IMR-90 (cell line): Measurements from ENCODE around the gene RRP36. TPM values are rescaled to one million over a fixed set of nuclear protein-coding genes. Genes with fewer than 3 reads are reported as not detected.

Experiments used
- ATAC-seq: fragments of 200-7000 bp; cut with Tn5 transposase; 2 replicates; pipeline ENCODE4 v1.9.1; 2020; ENCODE audit warnings: low read depth, mild to moderate bottlenecking, moderate library complexity
- BruUV-seq: library from RNA; stranded (reverse); fragments of 400-500 nt; replicated peaks from 2 replicates; lab custom pipeline; 2021; lab: Mats Ljungman, UMichigan
- CTCF ChIA-PET: fragments of 300-600 bp; formaldehyde crosslinking; extraction: SDS; loops from one replicate; lab custom pipeline; 2021; ENCODE audit warnings: antibody characterized with exemption; lab: Yijun Ruan, JAX
- POLR2A ChIA-PET: fragments of 300-600 bp; sonication (Branson Sonifier 250); formaldehyde crosslinking; loops from one replicate; lab custom pipeline; 2022; ENCODE audit warnings: antibody characterized with exemption; ENCODE audit not compliant: unreplicated experiment; lab: Charles Lee
- DNase-seq: peaks from one replicate; pipeline ENCODE4 v3.0.0; 2013
- H2AFZ ChIP-seq: replicated peaks from 2 replicates; pipeline ENCODE3; 2013; ENCODE audit warnings: low read length, mild to moderate bottlenecking; ENCODE audit not compliant: poor library complexity
- H2AK5ac ChIP-seq: 2 replicates; pipeline ENCODE4 v1.6.1; 2013; ENCODE audit warnings: low read depth, low read length, inconsistent platforms
- H2AK9ac ChIP-seq: replicated peaks from 2 replicates; pipeline ENCODE3; 2013; ENCODE audit warnings: mild to moderate bottlenecking, low read depth, low read length, moderate library complexity; ENCODE audit not compliant: poor library complexity
- H2BK120ac ChIP-seq: 2 replicates; pipeline ENCODE4 v1.6.1; 2013; ENCODE audit warnings: low read depth, low read length, inconsistent platforms
- H2BK15ac ChIP-seq: 3 replicates; pipeline ENCODE4 v1.6.1; 2013; ENCODE audit warnings: low read depth, low read length, inconsistent platforms
- H2BK20ac ChIP-seq: 2 replicates; pipeline ENCODE4 v1.6.1; 2013; ENCODE audit warnings: low read depth, mild to moderate bottlenecking, inconsistent platforms, low read length, moderate library complexity
- H2BK5ac ChIP-seq: 2 replicates; pipeline ENCODE4 v1.6.1; 2013; ENCODE audit warnings: mild to moderate bottlenecking, low read depth, low read length, inconsistent platforms; ENCODE audit not compliant: poor library complexity, severe bottlenecking
- H3K14ac ChIP-seq: replicated peaks from 2 replicates; pipeline ENCODE4 v1.6.1; 2013; ENCODE audit warnings: low read depth, low read length, inconsistent platforms
- H3K18ac ChIP-seq: 2 replicates; pipeline ENCODE4 v1.6.1; 2013; ENCODE audit warnings: low read depth, low read length, control low read depth
- H3K23ac ChIP-seq: 2 replicates; pipeline ENCODE4 v1.6.1; 2013; ENCODE audit warnings: low read depth, low read length, inconsistent platforms
- H3K27ac ChIP-seq: 2 replicates; pipeline ENCODE4 v1.5.1; 2013; ENCODE audit warnings: mild to moderate bottlenecking, control low read depth, low read length; ENCODE audit not compliant: insufficient read depth
- H3K27me3 ChIP-seq: 2 replicates; pipeline ENCODE4 v1.6.1; 2013; ENCODE audit warnings: low read length; ENCODE audit not compliant: control insufficient read depth, insufficient read depth
- H3K36me3 ChIP-seq: 2 replicates; pipeline ENCODE4 v1.6.1; 2013; ENCODE audit warnings: low read length, mixed read lengths; ENCODE audit not compliant: control insufficient read depth, insufficient read depth
- H3K4ac ChIP-seq: 2 replicates; pipeline ENCODE4 v1.6.1; 2013; ENCODE audit warnings: low read depth, low read length, inconsistent platforms
- H3K4me1 ChIP-seq: 2 replicates; pipeline ENCODE4 v1.6.1; 2013; ENCODE audit warnings: low read length, mixed read lengths; ENCODE audit not compliant: control insufficient read depth, insufficient read depth
- H3K4me2 ChIP-seq: 2 replicates; pipeline ENCODE4 v1.6.1; 2013; ENCODE audit warnings: low read depth, mild to moderate bottlenecking, control low read depth, low read length, moderate library complexity
- H3K4me3 ChIP-seq: 2 replicates; pipeline ENCODE4 v1.5.1; 2013; ENCODE audit warnings: low read depth, mild to moderate bottlenecking, control low read depth, low read length, moderate library complexity; ENCODE audit not compliant: insufficient read depth
- H3K56ac ChIP-seq: 2 replicates; pipeline ENCODE4 v1.6.1; 2013; ENCODE audit warnings: low read length, inconsistent platforms; ENCODE audit not compliant: insufficient read depth; ENCODE audit errors: extremely low read depth
- H3K79me1 ChIP-seq, 2 experiments: 2 replicates each; pipeline ENCODE4 v1.6.1; 2013; ENCODE audit warnings: low read length in 2 of 2, inconsistent platforms in 1 of 2, low read depth in 1 of 2
- H3K9ac ChIP-seq: 2 replicates; pipeline ENCODE4 v1.6.1; 2013; ENCODE audit warnings: low read depth, low read length, control low read depth
- H3K9me1 ChIP-seq: 2 replicates; pipeline ENCODE4 v1.6.1; 2013; ENCODE audit warnings: low read length, inconsistent platforms; ENCODE audit not compliant: insufficient read depth
- H3K9me3 ChIP-seq: 2 replicates; pipeline ENCODE4 v1.6.1; 2013; ENCODE audit warnings: low read length; ENCODE audit not compliant: control insufficient read depth, insufficient read depth
- H4K20me1 ChIP-seq: 2 replicates; pipeline ENCODE4 v1.6.1; 2013; ENCODE audit warnings: low read length, inconsistent platforms; ENCODE audit not compliant: insufficient read depth
- H4K5ac ChIP-seq: 2 replicates; pipeline ENCODE4 v1.6.1; 2013; ENCODE audit warnings: mild to moderate bottlenecking, low read depth, low read length, control low read depth
- H4K8ac ChIP-seq, 2 experiments: 2 replicates each; pipeline ENCODE4 v1.6.1; 2013; ENCODE audit warnings: low read depth in 2 of 2, low read length in 2 of 2, control low read depth in 1 of 2, inconsistent platforms in 1 of 2
- H4K91ac ChIP-seq: 2 replicates; pipeline ENCODE4 v1.6.1; 2013; ENCODE audit warnings: low read depth, low read length, inconsistent platforms; ENCODE audit not compliant: insufficient read depth
- CEBPB ChIP-seq: IDR thresholded peaks from 2 replicates; pipeline ENCODE4 v1.6.1; 2012; ENCODE audit warnings: low read depth, low read length, improper control_type of control experiment
- CTCF ChIP-seq: conservative IDR thresholded peaks from 2 replicates; pipeline ENCODE4 v1.5.1; 2012; ENCODE audit warnings: mild to moderate bottlenecking, low read depth, low read length, improper control_type of control experiment
- WGBS, 2 experiments: methylation state at CpG; one replicate each; pipeline versions ENCODE4 v1.1.5 to v1.1.7; 2013; ENCODE audit warnings: missing lambda C conversion rate in 2 of 2; ENCODE audit not compliant: insufficient read length in 1 of 2; ENCODE audit errors: extremely low coverage in 2 of 2; 5-methylcytosine and 5-hydroxymethylcytosine counted together
- dilution Hi-C: fragments of 300-500 bp; cut with HindIII; formaldehyde crosslinking; loops from one replicate; pipeline ENCODE4 v1.14.3; 2018; ENCODE audit warnings: low sequenced_read_pairs; ENCODE audit not compliant: unreplicated experiment
- in situ Hi-C: fragments of 300-500 bp; cut with MboI; formaldehyde crosslinking; loops from 3 replicates; pipeline ENCODE4 v1.14.3; 2019; ENCODE audit warnings: low sequenced_read_pairs, inconsistent platforms, mixed read lengths
- intact Hi-C: fragments of 100-400 bp; cut with micrococcal nuclease; formaldehyde crosslinking; loops from 2 replicates; pipeline ENCODE4 v1.10.0; 2022
- polyA plus RNA-seq, 3 experiments: library from polyadenylated mRNA; depleted of rRNA; stranded (reverse); fragments of >200 nt; gene quantifications; 2 replicates each; pipeline ENCODE4 v1.2.3, GENCODE V29; 2012; ENCODE audit warnings: low replicate concordance in 1 of 3
- total RNA-seq: library from RNA; depleted of rRNA; stranded (reverse); fragments of >200 nt; gene quantifications from 2 replicates; pipeline ENCODE4 v1.2.3, GENCODE V29; 2012

RRP36 gene
- total and polyA plus RNA-seq, 2 of the 4 experiments (the other 2 are of a cell fraction): 54.3 to 106 TPM

GRCh38 chr6:43061861-43062260 is 40.4 kb downstream of the RRP36 start:
- DNase-seq (peak; percentile 44), ATAC-seq (no peak)
- no peaks in the 10 kb centered on the region for H4K20me1 ChIP-seq
- H3K27me3 ChIP-seq: no peaks in the 10 kb centered on the region
- peaks cover 18% of the 10 kb centered on the region for H3K36me3 ChIP-seq
- H3K4ac ChIP-seq: no peak overlapping the region
- no peak overlapping the region for H2AK5ac ChIP-seq
- H3K23ac ChIP-seq: no peak overlapping the region
- H2BK5ac ChIP-seq: no peak overlapping the region
- no peak overlapping the region for H4K8ac ChIP-seq
- peaks cover 8% of the 10 kb centered on the region; the same call in 1 of the 2 replicates for H3K9me1 ChIP-seq
- no peak overlapping the region for H2AFZ ChIP-seq
- no peak overlapping the region for H2BK120ac ChIP-seq
- no peak overlapping the region for H3K18ac ChIP-seq
- H3K14ac ChIP-seq: no peak overlapping the region
- in situ Hi-C loops (no loop called here), dilution Hi-C loops (no loop called here), intact Hi-C loops (no loop called here)
- WGBS, 2 experiments: 43% methylated on average over 2 of the region's 2 CpGs; no CpG with 5 or more reads in 1 of the 2 experiments
- peaks cover 17 to 35% of the 10 kb centered on the region in 2 experiments for H3K79me1 ChIP-seq
- no peak overlapping the region for H3K4me3 ChIP-seq
- ChIA-PET CTCF (interaction anchor here (0.5 kb wide), 1 partner anchor 114 kb away, joined by 3 read pairs; no protein-coding TSS in a partner anchor), POLR2A (no interaction called here)
- no peak overlapping the region for H2BK15ac ChIP-seq
- TF ChIP-seq CTCF: 0 out of 2 replicates have a peak, but pooled peaks have one; percentile 1
- TF ChIP-seq CEBPB: no peak
- no peak overlapping the region for H4K91ac ChIP-seq
- no TSS peak for BruUV-seq
- H3K27ac ChIP-seq: no peak overlapping the region
- H2BK20ac ChIP-seq: no peak overlapping the region
- H3K9ac ChIP-seq: no peak overlapping the region
- H4K5ac ChIP-seq: no peak overlapping the region
- peaks cover 9% of the 10 kb centered on the region; the same call in 1 of the 2 replicates for H3K4me1 ChIP-seq
- H3K9me3 ChIP-seq: no peaks in the 10 kb centered on the region
- H3K56ac ChIP-seq: no peak overlapping the region
- H2AK9ac ChIP-seq: no peak overlapping the region
- H3K4me2 ChIP-seq: no peak overlapping the region
